DMS53 (cell line): ENCODE results near the gene ART1.
"Not testable (repeated sequence)": the region's sequence is repeated elsewhere in the genome, so short reads cannot be mapped to it uniquely, and the experiment has no call there.

Experiments used
- DNase-seq: peaks from one replicate; lab custom pipeline; 2025; lab: John Stamatoyannopoulos, UW

ART1 gene, protein sequence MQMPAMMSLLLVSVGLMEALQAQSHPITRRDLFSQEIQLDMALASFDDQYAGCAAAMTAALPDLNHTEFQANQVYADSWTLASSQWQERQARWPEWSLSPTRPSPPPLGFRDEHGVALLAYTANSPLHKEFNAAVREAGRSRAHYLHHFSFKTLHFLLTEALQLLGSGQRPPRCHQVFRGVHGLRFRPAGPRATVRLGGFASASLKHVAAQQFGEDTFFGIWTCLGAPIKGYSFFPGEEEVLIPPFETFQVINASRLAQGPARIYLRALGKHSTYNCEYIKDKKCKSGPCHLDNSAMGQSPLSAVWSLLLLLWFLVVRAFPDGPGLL

DNA sequence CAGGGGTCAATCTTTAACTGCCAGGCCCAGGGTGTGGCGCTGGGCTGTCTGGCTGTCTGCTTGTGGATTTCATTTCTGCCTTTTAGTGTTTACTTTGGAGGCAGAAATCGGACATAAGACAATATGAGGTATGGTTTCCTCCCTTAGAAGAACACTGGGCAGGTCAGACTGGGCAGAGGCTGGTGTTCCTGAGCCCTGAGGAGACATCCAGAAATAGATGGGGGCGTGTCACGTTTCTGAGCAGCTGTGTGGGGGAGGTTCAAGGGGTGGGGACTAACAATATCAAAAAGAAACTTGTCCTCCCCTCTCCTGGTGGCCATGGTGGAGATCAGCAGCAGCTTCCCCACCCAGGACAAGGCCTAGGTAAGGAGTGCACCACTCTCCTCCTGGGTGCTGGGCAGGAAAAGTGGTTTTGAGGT is at the start of gene ART1:
TSS of gene ART1 (plus strand) at position 312 of the 419 bp plus-strand sequence. CDS start 14,086 bp downstream, outside the sequence.
- peak; percentile 19 for DNase-seq

DNA sequence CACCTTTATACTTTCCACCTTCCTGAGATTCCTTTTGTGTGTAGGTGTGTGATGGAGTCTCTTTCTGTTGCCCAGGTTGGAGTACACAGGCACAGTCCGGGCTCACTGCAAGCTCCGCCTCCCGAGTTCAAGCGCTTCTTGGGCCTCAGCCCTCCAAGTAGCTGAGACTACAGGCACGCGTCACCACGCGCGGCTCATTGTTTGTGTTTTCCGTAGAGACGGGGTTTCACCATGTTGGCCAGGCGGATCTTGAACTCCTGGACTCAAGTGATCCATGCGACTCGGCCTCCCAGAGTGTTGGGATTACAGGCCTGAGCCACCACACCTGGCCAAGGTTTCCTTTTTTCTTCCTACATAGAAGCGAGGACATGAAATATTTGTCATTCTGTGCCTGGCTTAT is 47.2 kb upstream of the ART1 start:
- not testable (repeated sequence) for DNase-seq

DNA sequence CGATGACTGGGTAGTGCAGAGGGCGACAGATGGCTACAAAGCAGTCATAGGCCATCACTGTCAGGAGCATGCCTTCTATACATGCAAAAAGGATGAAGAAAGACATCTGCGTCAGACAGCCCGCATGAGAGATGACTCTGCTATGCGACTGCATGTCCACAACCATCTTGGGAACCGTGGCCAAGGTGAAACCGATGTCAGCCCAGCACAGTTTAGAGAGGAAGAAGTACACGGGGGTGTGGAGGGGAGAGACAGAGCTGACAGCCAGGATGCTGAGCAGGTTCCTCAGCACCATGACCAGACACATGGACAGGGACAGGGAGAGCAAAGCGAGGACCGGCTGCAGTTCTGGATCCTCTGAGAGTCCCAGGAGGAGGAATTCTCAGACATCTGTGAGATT is 44.7 kb upstream of the ART1 start:
- not testable (repeated sequence) for DNase-seq

DNA sequence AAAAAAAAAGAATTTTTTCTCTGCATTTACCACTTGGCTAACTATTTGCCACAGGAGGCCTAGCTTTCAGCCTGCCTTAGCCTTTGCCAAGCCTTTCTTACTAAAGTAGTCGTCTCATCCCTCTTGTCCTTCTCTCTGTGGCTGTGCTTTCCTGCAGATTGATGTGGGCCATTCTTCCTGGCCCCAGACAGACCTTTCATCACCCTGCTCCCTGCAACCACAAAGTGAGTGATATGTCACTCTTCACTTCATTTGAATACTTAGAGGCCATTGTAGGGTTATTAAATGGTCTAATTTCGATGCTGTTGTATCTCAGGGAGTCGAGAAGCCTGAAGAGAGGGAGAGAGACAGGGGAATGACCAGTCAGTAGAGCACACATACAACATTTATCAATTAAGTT is 40.8 kb upstream of the ART1 start:
- DNase-seq: no peak

DNA sequence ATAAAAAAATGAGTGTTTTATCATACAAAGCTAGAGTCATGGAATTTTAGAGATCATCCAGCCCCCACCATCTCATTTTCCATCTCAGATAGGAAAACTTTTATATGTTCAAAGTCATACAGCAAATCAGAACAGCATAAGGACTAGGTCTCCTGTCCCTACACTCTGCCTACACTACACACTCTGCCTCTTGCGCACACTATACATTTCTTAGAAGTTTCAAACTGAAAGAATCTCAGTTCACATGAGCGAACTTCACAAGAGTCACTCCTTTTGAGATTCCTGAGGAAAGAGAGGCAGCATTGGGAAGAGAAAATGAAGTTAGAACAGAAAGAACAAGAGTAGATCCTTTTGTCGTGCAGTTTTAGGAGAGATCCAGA is 39.7 kb upstream of the ART1 start:
- DNase-seq: no peak

DNA sequence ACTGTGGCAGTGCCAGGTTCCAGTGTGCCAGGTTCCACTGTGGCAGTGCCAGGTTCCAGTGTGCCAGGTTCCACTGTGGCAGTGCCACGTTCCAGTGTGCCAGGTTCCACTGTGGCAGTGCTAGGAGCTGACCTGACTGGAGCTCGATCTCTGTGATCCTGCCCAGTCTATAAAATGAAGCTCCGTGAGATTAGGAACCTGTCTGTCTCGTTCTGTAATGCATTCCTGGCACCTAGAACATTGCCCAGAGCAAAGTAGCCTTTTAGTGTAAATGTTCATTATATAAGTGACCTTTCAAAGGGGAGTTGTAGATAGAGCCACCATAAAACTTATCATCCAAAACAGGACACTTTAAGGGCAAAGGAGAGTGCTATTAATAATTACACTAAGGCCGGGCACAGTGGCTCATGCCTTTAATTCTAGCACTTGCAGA is 39.1 kb upstream of the ART1 start:
- DNase-seq: peak; percentile 8

DNA sequence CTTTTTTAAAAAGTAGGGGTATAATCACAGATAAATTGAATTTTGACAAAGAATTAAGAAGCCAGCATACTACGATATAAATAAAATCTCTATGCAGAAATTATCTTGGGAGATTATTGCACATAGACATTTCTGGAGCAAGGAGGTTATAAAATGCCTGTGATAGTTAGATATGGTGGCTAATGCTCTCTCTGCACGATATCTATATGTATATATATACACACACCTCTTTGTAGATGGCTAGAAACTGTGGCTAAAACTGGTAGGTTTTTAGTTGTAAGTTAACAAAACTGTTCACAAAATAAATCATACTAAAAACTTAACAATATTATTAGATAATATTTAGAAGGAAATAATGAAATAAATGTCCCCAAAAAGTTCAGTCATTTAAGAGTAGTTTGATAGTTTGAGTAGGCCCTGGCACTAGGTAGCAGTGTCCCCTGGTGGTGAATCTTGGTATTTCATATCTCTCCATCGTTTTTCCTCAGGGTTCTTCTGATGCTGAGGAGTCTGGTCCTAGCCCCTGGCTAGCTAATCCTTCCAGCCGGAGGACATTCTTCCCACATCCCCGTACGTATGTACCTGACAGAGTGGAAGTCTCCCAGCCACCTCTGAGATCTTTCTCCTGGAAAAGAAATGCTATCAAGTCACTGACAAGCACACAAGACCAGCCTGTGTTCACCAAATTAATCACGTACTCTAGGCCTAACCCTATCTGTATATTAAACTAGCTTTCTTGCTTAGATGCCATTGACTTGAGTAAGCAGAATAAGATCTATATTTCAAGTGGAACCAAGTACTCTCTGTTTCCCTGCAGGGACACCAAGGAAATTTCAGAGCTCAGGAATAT is 35.3 kb upstream of the ART1 start:
- DNase-seq: peak; percentile 55

DNA sequence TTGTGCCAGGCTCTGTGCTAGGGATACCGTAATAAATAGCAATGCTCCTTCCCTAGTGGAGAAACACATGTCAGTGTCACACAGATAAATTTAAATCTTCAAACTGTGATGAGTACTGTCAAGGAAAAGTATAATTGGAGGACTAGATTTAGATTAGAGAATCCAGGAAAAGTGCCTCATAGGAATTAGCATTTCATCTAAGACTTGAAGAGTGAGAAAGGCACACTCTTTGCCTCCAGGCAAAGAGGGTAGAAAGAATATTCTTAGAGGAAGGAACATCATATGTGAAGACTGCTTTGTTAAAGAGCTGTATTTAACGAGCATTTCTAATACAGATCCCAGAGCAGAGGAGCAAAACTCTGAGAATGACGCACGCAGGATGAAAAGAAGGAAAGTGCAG is 34.1 kb upstream of the ART1 start:
- DNase-seq: no peak

DNA sequence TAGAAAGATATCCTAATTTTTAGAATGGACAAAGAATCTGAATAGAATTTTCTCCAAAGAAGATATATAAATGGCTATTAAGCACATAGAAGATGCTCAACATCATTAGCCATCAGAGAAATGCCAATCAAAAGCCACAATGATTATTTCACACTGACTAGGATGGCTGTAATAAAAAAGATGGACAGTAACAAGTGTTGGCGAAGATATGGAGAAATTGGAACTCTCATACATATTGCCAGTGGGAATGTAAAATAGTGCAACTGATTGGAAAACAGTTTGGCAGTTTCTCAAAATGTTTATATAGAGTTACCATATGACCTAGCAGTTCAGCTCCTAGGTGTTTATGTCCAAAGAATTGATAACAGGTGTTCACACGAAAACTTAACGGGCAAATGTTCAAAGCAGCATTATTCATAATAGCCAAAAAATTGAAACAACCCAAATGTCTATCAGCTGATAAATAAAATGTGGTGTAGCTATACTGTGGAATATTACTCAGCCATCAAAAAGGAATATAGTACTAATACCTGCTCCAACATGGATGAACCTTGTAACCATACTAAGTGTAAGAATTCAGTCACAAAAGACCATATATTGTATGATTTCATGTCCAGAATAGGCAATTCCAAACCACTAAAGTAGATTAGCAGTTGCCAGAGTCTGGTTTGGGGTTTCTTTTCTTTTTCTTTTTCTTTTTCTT is 32.8 kb upstream of the ART1 start:
- no peak for DNase-seq

DNA sequence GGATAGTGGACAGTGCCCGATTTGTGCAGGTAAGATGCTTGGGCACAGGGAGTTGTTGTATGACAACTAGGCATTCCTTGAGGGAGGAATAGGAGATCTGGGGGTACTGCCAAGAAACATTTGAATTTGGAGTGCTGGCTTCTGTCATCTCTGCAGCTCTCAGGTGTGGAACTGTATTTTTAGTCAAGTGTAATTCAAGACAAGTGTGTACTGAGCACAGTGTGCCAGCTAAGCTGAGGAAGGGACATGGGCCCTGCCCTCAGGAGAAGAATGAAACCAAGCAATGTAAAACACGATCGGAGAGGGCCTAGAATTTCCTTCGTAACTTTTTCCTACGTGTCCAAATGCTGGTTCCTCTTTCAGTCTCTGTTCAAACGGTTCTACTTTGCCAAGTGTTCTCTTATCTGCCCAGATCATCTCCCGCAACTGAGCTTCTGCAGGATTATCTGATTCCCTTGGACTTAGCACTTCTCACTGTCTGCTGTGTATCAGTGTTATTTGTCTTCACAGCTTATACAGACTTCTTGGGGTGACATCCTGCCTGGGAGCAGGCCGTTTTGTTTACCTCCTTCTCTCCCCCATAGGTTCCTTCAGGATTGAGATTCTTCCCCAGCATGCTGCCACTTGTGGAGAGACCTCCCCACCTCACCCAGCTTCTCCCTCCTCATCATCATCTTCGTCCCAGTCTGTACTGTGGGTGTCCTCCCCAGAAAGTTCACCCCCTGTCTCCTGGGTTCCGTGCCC is 30.8 kb upstream of the ART1 start:
- DNase-seq: no peak

DNA sequence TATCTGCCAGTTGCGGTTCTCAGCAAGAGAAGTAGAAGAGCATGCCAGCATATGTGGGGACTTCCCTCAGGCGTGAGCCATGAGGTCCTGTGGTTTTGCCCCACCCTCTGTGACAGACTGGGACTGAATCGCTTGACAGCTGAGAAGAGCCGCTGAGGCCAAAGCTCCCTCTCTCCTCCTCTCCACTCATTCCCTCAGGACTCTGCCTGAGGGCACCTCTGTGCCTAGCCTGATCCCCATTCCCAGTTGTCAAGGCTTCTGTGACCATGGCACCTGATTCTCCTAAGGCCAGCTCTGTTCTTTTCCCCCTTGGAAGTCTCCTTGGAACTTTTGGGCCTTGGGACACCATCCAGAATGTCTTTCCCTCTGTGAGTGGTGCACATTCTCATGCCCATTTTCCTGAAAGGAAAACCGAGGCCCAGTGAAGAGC is 30.2 kb upstream of the ART1 start:
- DNase-seq: no peak

DNA sequence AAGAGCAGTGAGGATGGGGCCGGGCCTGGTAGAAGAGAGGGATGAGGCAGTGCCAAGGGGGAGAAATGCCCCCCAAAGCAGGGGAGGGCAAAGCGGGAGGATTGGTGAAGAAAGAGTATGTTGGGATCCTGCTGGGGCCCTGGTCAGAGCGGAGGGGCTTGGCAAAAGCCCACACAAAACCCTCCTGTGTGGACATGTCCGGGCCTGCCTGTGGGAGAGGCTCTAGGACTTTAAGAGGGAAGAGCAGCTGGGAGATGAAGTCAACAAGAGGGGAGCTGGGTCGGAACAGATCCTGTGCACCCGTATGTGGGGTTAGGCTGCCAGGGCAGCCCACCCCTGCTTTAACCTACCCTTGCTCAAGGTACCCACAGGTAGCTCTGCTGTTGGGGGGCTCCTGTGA is 28.9 kb upstream of the ART1 start:
- no peak for DNase-seq

DNA sequence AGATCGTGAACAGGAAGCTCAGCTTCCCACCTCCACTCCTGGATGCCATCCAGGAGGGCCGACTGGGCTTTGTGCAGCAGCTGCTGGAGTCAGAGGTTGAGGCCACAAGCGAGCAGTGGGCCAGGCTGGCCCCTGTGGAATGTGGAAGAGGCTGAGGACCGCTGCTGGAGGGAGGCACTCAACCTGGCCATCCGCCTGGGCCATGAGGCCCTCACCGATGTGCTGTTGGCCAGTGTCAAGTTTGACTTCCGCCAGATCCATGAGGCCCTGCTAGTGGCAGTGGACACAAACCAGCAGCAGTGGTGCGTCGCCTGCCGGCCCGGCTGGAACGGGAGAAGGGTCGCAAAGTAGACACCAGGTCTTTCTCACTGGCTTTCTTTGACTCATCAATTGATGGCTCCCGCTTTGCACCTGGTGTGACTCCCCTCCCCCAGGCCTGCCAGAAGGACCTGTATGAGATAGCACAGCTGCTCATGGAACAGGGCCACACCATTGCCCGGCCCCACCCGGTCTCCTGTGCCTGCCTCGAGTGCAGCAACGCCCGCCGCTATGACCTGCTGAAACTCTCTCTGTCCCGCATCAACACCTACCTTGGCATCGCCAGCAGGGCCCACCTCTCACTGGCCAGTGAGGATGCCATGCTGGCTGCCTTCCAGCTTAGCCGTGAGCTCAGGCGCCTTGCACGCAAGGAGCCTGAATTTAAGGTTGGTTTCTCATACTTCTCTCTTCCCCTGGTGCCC is 28.0 kb upstream of the ART1 start:
- peak; percentile 39 for DNase-seq

DNA sequence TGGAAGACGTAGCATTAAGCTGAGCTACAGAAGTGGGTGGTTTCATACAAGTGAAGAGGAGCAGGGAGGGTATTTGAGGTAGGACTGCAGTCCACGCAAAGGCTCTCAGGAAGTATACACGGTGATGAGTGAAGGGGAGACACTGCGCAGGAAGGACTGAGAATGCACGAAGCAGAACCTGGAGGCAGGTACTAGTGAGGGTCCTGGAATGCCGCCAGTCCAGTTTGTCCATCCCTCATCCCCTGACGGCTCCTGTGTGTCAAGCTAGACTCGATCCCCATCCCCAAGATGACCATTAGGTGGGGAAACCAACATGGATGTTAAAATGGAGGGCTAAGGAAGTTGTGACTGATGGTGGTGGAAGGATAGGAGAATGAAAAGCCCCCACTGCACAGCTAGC is 26.9 kb upstream of the ART1 start:
- no peak for DNase-seq

DNA sequence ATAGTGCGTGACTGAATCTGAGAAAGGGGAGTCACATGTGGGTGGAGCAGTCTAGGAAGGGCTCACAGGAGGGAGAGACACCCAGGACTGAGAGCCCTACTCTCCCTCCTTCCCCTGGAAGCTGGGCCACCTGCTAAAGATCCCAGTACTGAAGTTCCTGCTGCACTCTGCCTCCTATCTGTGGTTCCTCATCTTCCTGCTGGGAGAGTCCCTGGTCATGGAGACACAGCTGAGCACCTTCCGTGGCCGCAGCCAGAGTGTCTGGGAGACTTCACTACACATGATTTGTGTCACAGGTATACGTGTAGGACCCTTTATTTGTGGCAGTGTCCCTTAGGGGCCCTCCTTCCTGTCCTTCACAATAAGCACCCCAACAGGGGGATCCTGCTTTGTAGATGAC is 22.4 kb upstream of the ART1 start:
- no peak for DNase-seq

DNA sequence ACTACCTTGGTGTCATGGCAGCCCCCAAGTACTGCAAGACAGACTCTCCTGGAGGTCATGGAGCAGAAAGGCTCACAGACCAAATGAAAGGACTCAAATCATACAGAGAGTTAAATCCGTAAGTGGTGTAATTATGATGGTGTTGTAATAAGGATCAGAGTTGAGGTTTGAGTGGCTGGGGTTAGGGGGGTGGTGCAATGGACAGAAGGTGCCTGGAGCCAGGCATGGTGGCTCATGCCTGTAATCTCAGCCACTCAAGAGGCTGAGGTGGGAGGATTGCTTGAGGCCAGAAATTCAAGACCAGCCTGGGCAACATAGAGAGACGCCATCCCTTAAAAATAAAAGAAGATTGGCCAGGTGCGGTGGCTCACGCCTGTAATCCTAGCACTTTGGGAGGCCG is 21.8 kb upstream of the ART1 start:
- no peak for DNase-seq

DNA sequence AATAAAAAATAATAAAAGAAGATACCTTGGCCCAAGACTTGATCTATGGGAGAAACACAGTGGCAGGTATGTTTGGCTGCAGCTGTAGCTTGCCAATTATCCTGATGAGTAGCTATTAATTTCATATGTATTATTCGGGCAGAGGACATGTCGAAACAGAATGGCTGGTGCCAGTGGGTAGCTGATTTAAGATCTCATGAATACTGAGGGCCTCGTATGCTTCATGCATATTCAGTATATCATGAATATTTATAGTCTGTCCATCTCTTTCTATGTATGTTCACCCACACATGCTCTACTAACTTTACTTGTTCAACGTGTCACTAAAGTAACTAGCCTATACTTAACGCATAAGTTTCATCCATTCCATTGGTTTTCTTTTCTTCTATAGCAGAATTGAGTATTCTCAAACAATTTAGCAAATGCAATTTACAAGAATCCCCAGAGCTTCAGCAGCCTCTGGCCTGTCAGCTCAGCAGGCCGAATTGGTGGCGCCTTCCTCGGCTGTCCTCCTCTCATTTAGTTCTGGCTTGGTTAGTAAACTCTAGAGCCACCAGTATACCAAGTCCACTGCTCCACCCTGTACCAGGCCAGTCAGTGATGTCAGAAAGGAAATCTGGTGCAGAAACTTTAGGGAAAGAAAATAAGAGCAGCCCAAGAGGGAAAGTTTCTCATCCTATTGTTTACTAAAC is 21.0 kb upstream of the ART1 start:
- DNase-seq: no peak

DNA sequence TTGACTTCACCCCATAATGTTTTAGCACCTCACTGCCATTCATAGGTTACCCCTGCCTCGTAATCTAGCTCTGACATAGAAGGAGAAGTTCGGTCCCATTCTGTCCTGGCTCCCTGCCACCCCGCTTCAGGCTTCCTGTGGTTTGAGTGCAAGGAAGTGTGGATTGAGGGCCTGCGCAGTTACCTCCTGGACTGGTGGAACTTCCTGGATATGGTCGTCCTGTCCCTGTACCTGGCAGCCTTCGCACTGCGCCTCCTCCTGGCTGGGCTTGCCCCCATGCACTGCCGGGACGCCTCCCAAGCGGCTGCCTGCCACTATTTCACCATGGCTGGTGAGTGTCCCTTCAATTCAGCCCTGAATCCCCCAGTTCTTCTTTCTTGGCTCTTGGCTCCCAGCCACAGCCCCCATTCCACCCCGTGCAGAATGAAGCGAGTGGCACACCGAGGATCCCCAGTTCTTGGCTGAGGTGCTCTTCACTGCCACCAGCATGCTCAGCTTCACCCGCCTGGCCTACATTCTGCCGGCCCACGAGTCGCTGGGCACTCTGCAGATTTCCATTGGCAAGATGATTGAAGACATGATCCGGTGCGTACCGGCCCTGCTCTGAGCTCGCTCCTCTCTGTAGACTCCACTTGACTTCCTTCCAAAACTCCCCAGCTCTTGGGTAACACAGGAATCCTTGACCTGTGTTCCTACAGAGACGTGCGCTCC is 18.5 kb upstream of the ART1 start:
- no peak for DNase-seq

DNA sequence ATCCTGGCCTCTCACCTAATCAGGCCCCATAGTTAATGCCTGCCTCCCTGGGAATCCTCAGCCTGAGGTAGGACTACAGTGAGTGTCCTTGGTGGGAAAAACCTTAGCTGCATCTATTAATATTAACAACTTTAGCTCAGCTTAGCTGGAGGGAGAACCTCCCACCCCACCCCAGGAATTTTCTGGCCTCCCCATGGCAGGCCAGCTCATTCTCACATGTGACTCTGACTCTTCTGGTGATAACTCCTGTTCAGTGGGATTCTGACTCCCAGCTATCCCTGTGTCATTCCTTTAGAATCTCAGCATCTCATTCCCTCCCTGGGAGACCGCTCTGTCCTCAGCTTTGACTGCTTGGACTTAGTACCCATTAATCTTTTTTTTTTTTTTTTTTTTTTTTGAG is 17.6 kb upstream of the ART1 start:
- no peak for DNase-seq

DNA sequence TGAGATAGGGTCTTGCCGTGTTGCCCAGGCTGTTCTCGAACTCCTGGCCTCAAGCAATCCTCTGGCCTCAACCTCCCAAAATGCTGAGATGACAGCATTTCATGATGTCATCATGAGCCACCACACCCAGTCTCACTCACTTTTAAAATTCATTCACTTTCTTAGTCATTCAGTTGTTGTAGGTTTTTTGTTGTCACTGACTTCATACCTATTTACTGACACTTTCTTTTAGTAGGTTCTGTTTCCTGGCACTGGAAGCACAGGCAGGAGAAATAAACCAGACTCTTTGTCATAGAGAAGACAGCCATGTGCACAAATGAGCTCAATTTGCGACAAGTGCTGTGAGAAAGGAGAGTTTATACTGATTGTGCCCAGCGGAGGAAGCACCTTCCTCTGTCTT is 13.6 kb upstream of the ART1 start:
- no peak for DNase-seq
